Myocyte (in vitro differentiated cells): ENCODE data around the gene FAM78B. TPM values are rescaled to one million over a fixed set of nuclear protein-coding genes. Genes with fewer than 3 reads are reported as not detected.

Experiments used
- DNase-seq: peaks from one replicate; pipeline ENCODE4 v3.0.0-alpha.2; 2012; ENCODE audit warnings: low read depth
- polyA plus RNA-seq: library from polyadenylated mRNA; unstranded; fragments of >200 nt; gene quantifications from one replicate; pipeline ENCODE4 v1.2.1, GENCODE V29; 2012; ENCODE audit warnings: missing spikeins
- total RNA-seq: library from RNA; depleted of rRNA; stranded (reverse); fragments of >200 nt; gene quantifications from 2 replicates; pipeline ENCODE4 v1.2.3, GENCODE V29; 2014

FAM78B gene
- total RNA-seq: not detected in 2 replicates
- polyA plus RNA-seq: 0.06 TPM

- DNase-seq: peak; percentile 40
These were observed at the start of gene FAM78B for GRCh38 chr1:166166698-166167571. Gene FAM78B (minus strand): TSS chr1:166167001. CDS start chr1:166166248, 753 bp downstream.

- no peak for DNase-seq
These were observed 35.7 kb upstream of the FAM78B start for GRCh38 chr1:166202546-166202945.

- DNase-seq: no peak
These were observed 33.9 kb upstream of the FAM78B start for GRCh38 chr1:166200743-166201142.

GRCh38 chr1:166197597-166197996 is 30.8 kb upstream of the FAM78B start:
- DNase-seq: no peak

- DNase-seq: no peak
These were observed 30.3 kb upstream of the FAM78B start for GRCh38 chr1:166197141-166197540.

GRCh38 chr1:166193057-166193698 is 26.4 kb upstream of the FAM78B start:
- DNase-seq: no peak

- DNase-seq: no peak
These were observed 23.6 kb upstream of the FAM78B start for GRCh38 chr1:166190400-166190799.

- no peak for DNase-seq
These were observed 22.3 kb upstream of the FAM78B start for GRCh38 chr1:166189126-166189525.

- DNase-seq: no peak
These were observed 18.7 kb upstream of the FAM78B start for GRCh38 chr1:166185526-166185925.

GRCh38 chr1:166184897-166185296 is 18.1 kb upstream of the FAM78B start:
- DNase-seq: peak; percentile 1

GRCh38 chr1:166184012-166184411 is 17.2 kb upstream of the FAM78B start:
- DNase-seq: no peak

GRCh38 chr1:166182281-166182680 is 15.5 kb upstream of the FAM78B start:
- DNase-seq: no peak

GRCh38 chr1:166176416-166176815 is 9.6 kb upstream of the FAM78B start:
- no peak for DNase-seq

- no peak for DNase-seq
These were observed 8.2 kb upstream of the FAM78B start for GRCh38 chr1:166175032-166175431.

- no peak for DNase-seq
These were observed 7.3 kb upstream of the FAM78B start for GRCh38 chr1:166174108-166174507.

GRCh38 chr1:166172106-166172505 is 5.3 kb upstream of the FAM78B start:
- DNase-seq: no peak

- no peak for DNase-seq
These were observed 3.9 kb upstream of the FAM78B start for GRCh38 chr1:166170726-166171125.

- no peak for DNase-seq
These were observed 3.3 kb upstream of the FAM78B start for GRCh38 chr1:166170075-166170474.

- DNase-seq: no peak
These were observed 2.4 kb upstream of the FAM78B start for GRCh38 chr1:166169182-166169581.

GRCh38 chr1:166167572-166167925 is 748 bp upstream of the FAM78B start:
- no peak for DNase-seq

- DNase-seq: no peak
These were observed 488 bp downstream of the FAM78B start for GRCh38 chr1:166166329-166166697.

- no peak for DNase-seq
These were observed 1.0 kb downstream of the FAM78B start for GRCh38 chr1:166165661-166166328.
